NCI-H460 (cell line): ENCODE results near the gene CCDC178. TPM values are rescaled to one million over a fixed set of nuclear protein-coding genes. Genes with fewer than 3 reads are reported as not detected.
"Not testable (repeated sequence)": the region's sequence is repeated elsewhere in the genome, so short reads cannot be mapped to it uniquely, and the experiment has no call there.

Experiments used
- DNase-seq: peaks from one replicate; pipeline ENCODE4 v3.0.0-alpha.2; 2016; ENCODE audit warnings: low read depth; ENCODE audit errors: extremely low read depth
- total RNA-seq: library from RNA; depleted of rRNA; stranded (reverse); fragments of >200 nt; shearing (Covaris generic); gene quantifications from 2 replicates; pipeline ENCODE4 v1.2.3, GENCODE V29; 2014

The CCDC178 gene
- total RNA-seq, 1 experiment from 2014 or later = 0.42 TPM

- no peak for DNase-seq
Observed at GRCh38 chr18:33369711-33370449, 70.6 kb downstream of the CCDC178 start.

DNA sequence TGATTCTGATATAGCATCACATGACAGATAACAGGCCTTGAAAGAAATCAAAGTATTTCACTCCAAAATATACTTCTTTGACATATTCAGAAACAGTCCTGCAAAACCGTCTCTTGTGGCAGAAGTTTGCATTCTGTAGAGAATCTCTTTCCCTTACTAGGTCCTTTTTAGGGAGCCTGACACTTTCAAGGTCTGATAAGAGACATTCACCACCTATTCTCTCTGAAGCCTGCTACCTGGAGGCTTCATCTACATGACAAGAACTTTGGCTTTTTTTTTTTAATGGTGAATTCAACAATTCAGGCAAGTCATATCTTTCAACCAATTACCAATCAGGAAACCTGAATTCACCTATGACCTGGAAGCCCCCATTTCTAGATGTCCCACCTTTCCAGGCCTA lies 83.8 kb downstream of the CCDC178 start:
- no peak for DNase-seq

DNA sequence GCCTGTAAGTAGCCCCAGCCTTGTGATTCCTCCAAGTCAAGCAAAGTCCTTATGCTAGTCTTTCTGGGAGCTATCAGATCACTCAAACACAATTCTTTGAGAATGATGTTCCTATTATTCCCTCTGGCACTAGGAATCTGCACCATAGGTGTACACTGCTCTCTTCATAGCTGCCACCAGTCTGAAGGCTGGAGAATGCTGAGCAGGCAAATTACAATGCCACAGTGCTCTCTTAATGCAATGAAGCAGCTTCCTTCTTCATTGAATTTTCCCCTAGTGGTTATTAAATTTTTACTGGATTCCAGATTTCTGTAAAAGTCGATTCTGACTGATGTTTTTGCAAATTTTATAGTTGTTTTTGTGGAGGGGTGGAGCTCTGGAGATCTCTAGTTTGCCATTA lies 84.8 kb downstream of the CCDC178 start:
- no peak for DNase-seq

DNA sequence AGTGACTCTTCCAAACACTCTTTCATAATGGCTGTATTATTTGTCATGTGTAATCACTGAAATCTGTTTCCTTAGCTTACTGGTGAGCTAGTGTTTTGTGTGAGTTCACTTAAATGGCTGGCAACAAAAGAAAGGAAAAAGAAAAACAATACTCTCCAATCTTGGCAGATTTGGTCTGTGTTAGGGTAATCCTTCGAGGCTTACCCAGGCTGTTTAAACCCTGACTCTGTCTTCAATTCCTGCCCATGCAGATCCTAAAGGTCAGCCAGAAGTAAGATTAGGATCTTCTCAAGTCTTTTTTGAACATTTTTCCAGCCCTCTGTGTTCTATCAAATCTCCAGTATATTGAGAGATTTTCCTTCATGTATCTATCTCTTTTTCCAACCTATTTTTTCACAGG lies 85.3 kb downstream of the CCDC178 start:
- DNase-seq = no peak

DNA sequence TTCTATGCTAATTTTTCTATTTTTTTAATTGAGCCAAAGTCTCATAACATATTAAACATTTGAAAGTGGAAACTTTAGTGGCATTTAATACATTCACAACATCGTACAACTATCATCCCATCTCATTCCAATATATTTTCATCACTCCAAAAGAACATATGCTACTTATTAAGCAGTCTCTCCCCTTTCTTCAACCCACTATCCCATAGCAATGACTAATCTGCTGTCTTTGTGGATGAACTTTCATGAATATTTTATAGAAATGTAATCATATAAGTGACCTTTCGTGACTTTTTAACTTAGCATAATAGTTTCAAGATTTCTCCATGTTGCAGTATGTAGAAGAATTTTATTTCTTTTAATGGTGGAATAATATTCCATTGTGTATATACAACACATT lies 90.3 kb downstream of the CCDC178 start:
- DNase-seq = no peak

GRCh38 chr18:33339733-33340132 lies 100.8 kb downstream of the CCDC178 start:
- DNase-seq = not testable (repeated sequence)

GRCh38 chr18:33334781-33335180 lies 105.7 kb downstream of the CCDC178 start:
- DNase-seq = no peak

DNA sequence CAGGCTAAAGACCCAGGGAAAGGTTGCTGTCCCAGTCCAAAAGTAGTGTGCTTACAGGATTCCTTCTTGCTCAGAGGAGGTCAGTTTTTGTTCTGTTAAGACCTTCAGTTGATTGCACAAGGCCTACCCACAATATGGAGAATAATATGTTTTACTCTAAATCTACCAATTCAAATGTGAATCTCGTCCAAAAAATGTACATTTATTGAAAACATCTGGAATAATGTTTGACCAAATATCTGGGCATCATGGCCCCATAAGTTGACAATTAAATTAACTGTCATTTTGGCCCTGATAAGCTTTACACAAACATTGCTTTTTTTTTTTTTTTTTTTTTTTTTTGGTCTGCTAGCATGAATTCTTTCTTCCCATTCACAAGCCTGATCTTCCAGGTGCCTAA lies 109.8 kb downstream of the CCDC178 start:
- DNase-seq = no peak

GRCh38 chr18:33326975-33327374 lies 113.5 kb downstream of the CCDC178 start:
- no peak for DNase-seq

GRCh38 chr18:33317640-33318039 lies 122.9 kb downstream of the CCDC178 start:
- DNase-seq = no peak

DNA sequence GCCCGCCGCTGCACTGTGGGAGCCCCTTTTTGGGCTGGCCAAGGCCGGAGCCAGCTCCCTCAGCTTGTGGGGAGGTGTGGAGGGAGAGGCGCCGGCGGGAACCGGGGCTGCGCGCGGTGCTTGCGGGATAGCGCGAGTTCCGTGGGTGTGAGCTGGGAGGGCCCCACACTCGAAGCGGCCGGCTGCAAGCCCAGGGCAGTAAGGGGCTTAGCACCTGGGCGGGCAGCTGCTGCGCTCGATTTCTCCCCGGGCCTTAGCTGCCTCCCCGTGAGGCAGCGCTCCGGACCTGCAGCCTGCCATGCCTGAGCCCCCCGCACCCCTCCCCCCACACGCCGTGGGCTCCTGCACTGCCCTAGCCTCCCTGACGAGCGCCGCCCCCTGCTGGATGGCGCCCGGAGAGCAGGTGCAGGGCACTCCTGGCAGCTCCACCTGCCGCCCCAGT lies 124.4 kb downstream of the CCDC178 start:
- no peak for DNase-seq

GRCh38 chr18:33307520-33307919 lies 133.0 kb downstream of the CCDC178 start:
- no peak for DNase-seq

- DNase-seq = no peak
Observed at GRCh38 chr18:33304277-33304676, 136.2 kb downstream of the CCDC178 start.

- DNase-seq = no peak
Observed at GRCh38 chr18:33291539-33291938, 149.0 kb downstream of the CCDC178 start.

- no peak for DNase-seq
Observed at GRCh38 chr18:33288082-33288716, 152.3 kb downstream of the CCDC178 start.

DNA sequence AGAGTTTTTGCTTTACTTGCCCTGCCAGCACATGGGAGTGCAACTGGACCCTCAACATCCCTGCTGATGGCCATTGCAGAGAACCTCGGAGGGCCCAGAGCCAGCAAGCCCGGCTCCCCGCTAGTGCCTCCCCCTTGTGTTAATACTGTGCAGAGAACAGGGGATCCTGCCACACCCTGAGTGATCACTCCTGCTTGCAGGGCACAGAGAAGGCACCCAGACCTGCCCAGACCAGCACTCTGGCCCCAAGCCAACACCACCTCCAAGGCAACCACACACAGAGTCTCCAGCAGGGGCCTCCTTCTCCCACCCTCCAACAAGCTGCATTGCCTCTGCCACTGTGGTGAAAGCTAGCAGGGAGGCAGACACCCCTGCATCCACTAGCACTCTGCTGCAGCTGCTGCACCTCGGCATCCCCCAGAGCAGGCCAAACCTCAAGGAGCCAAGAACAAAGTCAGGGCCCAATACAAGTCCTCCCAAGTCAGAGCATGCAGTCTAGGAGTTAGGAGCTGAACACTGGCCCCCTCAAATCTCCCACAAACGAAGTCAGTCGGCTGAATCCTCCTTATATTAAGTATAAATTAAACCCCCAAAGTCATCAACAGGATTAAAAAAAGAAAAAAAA lies 157.7 kb downstream of the CCDC178 start:
- DNase-seq = no peak

DNA sequence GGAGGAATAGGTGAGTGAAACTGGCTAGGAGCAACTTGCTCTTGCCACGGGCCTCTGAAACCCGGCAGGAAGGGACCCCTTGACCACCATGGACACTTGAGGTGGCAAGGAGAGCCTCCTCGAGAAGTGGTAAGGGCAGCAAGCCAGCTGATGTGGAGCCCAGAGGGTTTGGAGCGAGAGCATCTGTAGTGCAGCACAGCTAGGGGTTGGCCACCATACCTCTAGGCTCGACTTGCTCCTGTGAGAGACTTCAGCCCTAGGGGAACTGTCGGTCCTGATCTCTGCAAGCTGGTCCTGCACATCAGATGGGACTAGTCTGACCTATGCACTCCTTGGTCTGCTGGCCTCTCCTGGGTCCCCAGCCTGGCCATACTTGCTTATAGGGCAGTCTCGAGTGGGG lies 158.4 kb downstream of the CCDC178 start:
- DNase-seq = no peak

GRCh38 chr18:33277431-33277830 lies 163.1 kb downstream of the CCDC178 start:
- DNase-seq = no peak

DNA sequence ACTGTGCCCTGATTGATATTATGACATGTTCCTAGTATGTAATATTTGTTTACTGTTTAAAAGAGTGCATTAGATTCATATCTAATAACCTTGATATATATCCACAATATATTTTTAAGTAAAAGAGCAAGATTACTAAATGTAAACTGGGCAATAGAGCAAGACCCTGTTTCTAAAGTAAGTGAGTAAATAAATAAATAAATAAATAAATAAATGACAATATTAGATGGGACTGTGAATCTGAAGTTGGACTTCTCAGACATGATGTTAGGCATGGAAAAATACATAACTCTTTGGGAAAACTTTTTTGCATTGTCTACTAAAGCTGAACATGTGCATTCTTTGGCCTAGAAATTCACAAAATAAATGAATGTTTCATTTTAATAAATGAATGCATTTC lies 164.7 kb downstream of the CCDC178 start:
- DNase-seq = no peak

GRCh38 chr18:33270297-33270696 lies 170.2 kb downstream of the CCDC178 start:
- no peak for DNase-seq

GRCh38 chr18:33269223-33269622 lies 171.3 kb downstream of the CCDC178 start:
- DNase-seq = no peak

DNA sequence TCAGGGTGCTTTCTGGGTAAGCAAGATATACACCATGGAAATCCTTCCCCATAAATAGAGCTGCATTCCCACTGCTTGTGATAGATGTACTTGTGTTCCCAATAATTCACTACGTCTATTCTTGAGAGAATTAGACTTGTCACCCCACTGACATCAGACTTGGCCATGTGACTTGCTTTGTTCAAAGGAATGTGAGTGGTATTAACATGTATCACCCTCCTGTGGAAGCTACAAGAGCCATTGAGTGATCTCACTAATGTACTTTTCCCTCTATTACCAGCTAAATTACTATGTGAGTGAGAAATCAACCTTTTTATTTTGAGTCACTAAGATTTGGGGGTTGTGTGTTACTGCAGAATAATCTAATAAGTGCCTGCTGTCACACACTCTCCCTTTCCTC lies 176.0 kb downstream of the CCDC178 start:
- no peak for DNase-seq
